GM19372 (cell line): ENCODE data around the gene CLEC3B.
"Not testable (repeated sequence)": the region's sequence is repeated elsewhere in the genome, so short reads cannot be mapped to it uniquely, and the experiment has no call there.

ENCODE experiments used
- ATAC-seq: cut with Tn5 transposase; IDR thresholded peaks from one replicate; pipeline ENCODE4 v1.9.1; 2021; ENCODE audit warnings: mild to moderate bottlenecking, low read depth, moderate library complexity; ENCODE audit not compliant: unreplicated experiment

CLEC3B gene

GRCh38 chr3:45026038-45026437 is at the start of gene CLEC3B:
CLEC3B (plus strand) TSS chr3:45026303; CDS start chr3:45026363, 60 bp downstream.
- ATAC-seq = no peak

- ATAC-seq = no peak
Observed at GRCh38 chr3:44981220-44981619, 44.9 kb upstream of the CLEC3B start.

- no peak for ATAC-seq
Observed at GRCh38 chr3:44981751-44982150, 44.4 kb upstream of the CLEC3B start.

- no peak for ATAC-seq
Observed at GRCh38 chr3:44982817-44983216, 43.3 kb upstream of the CLEC3B start.

GRCh38 chr3:44983484-44983941 is 42.6 kb upstream of the CLEC3B start:
- ATAC-seq = no peak

- ATAC-seq = no peak
Observed at GRCh38 chr3:44984335-44984734, 41.8 kb upstream of the CLEC3B start.

- ATAC-seq = not testable (repeated sequence)
Observed at GRCh38 chr3:44986330-44986729, 39.8 kb upstream of the CLEC3B start.

- ATAC-seq = no peak
Observed at GRCh38 chr3:44987332-44987731, 38.8 kb upstream of the CLEC3B start.

GRCh38 chr3:44988073-44988472 is 38.0 kb upstream of the CLEC3B start:
- no peak for ATAC-seq

- ATAC-seq = no peak
Observed at GRCh38 chr3:44989141-44989540, 37.0 kb upstream of the CLEC3B start.

- ATAC-seq = no peak
Observed at GRCh38 chr3:44989636-44990373, 36.3 kb upstream of the CLEC3B start.

GRCh38 chr3:44991326-44991725 is 34.8 kb upstream of the CLEC3B start:
- no peak for ATAC-seq

- ATAC-seq = no peak
Observed at GRCh38 chr3:44992555-44993470, 33.3 kb upstream of the CLEC3B start.

- no peak for ATAC-seq
Observed at GRCh38 chr3:44993471-44994205, 32.5 kb upstream of the CLEC3B start.

- no peak for ATAC-seq
Observed at GRCh38 chr3:44995142-44995770, 30.8 kb upstream of the CLEC3B start.

GRCh38 chr3:44996556-44996969 is 29.5 kb upstream of the CLEC3B start:
- no peak for ATAC-seq

GRCh38 chr3:44999782-45000181 is 26.3 kb upstream of the CLEC3B start:
- no peak for ATAC-seq

GRCh38 chr3:45000823-45001222 is 25.3 kb upstream of the CLEC3B start:
- ATAC-seq = no peak

- ATAC-seq = no peak
Observed at GRCh38 chr3:45001738-45002137, 24.4 kb upstream of the CLEC3B start.

GRCh38 chr3:45002139-45002660 is 23.9 kb upstream of the CLEC3B start:
- ATAC-seq = no peak
